Rectal smooth muscle tissue (tissue), 1 donor: ENCODE measurements around the gene ISL1.

Experiments
- H3K27ac ChIP-seq: one replicate; pipeline ENCODE4 v1.7.0; 2013; ENCODE audit warnings: low read depth, low read length, inconsistent platforms
- H3K27me3 ChIP-seq: one replicate; pipeline ENCODE4 v1.7.0; 2013; ENCODE audit warnings: low read length; ENCODE audit not compliant: control insufficient read depth, insufficient read depth
- H3K36me3 ChIP-seq: one replicate; pipeline ENCODE4 v1.7.0; 2013; ENCODE audit warnings: low read length; ENCODE audit not compliant: control insufficient read depth, insufficient read depth
- H3K4me1 ChIP-seq: one replicate; pipeline ENCODE4 v1.7.0; 2013; ENCODE audit warnings: low read length; ENCODE audit not compliant: control insufficient read depth, insufficient read depth
- H3K4me3 ChIP-seq: one replicate; pipeline ENCODE4 v1.7.0; 2013; ENCODE audit warnings: low read length
- H3K9ac ChIP-seq: one replicate; pipeline ENCODE4 v1.7.0; 2013; ENCODE audit warnings: low read length

ISL1 gene

DNA sequence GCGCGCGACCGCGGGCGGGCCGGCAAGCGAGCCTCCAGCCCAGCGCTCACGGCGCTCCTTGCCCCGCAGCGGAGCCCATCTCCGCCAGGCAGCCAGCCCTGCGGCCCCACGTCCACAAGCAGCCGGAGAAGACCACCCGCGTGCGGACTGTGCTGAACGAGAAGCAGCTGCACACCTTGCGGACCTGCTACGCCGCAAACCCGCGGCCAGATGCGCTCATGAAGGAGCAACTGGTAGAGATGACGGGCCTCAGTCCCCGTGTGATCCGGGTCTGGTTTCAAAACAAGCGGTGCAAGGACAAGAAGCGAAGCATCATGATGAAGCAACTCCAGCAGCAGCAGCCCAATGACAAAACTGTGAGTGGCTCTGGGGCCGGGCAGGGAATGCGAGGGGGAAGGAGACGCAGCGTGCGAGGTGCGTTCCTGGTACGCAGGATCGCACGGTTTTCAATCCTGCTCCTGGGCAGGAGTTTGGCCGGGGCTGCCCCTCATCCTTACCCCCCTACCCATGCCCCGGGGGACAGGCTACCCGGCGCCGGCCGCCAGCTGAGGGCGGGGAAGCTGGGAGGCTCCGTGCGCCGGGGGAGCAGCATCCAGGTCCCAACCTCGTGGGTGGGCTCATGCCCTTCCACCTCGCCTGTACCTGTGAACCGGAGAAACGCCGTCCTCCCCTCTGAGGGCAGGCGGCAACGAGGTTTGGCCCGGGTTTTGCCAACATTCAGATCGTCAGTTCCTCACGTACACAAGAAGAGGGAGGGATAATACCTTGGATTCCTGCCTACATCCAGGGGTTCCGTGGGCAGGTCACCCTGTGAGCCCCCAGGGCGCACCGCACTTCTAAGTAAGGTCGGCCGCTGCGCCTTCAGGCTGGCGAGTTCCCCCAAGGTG, 6.6 kb downstream of the ISL1 start:
- Histone ChIP-seq H3K4me3 (peak overlapping the region; percentile 25), H3K4me1 (no peaks in the 10 kb centered on the region), H3K9ac (no peak overlapping the region), H3K27ac (no peak overlapping the region), H3K36me3 (no peaks in the 10 kb centered on the region), H3K27me3 (peaks cover 28% of the 10 kb centered on the region)

DNA sequence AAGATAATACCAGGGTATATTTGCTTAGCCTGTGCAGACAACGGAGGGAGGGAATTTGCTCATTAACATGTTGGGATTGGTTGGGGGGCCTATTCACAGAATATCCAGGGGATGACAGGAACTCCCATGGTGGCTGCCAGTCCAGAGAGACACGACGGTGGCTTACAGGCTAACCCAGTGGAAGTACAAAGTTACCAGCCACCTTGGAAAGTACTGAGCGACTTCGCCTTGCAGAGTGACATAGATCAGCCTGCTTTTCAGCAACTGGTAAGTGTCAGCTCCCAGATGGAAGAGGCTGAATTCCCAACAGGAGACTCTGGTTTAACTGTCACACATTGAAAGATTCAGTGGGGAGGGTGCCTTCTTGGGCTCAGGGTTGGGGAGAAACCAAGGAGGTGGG, 7.9 kb downstream of the ISL1 start:
- no peaks in the 10 kb centered on the region for H3K36me3 ChIP-seq
- H3K9ac ChIP-seq = no peak overlapping the region
- peaks cover 32% of the 10 kb centered on the region for H3K27me3 ChIP-seq
- no peak overlapping the region for H3K27ac ChIP-seq
- H3K4me3 ChIP-seq = no peak overlapping the region
- H3K4me1 ChIP-seq = no peaks in the 10 kb centered on the region

DNA sequence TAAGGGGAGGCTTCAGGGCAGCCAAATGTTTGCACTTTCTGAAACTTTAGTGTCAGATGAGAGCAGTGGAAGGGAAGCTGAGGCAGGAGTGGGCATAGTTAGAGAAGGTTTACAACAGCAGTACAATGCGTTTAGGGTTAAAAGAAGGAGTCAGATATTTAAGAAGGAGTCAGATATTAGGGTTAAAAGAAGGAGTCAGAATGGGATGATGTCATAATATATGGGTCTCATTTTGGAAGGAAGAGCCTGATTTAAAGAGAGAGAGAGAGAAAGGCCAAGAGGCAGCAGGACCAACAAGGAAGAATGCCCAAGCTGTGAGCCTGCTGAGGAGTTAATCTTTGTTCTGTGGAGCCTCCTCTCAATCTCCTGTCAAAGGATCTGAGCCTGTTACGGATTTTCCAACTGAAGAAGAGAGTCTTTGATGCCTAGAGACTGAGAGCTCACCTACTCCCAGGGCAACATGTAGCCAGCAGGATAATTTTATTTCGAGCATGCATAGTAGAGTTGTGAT, 9.5 kb downstream of the ISL1 start:
- no peak overlapping the region for H3K4me3 ChIP-seq
- H3K9ac ChIP-seq = no peak overlapping the region
- H3K4me1 ChIP-seq = no peaks in the 10 kb centered on the region
- no peak overlapping the region for H3K27ac ChIP-seq
- H3K27me3 ChIP-seq = peaks cover 25% of the 10 kb centered on the region
- H3K36me3 ChIP-seq = no peaks in the 10 kb centered on the region

DNA sequence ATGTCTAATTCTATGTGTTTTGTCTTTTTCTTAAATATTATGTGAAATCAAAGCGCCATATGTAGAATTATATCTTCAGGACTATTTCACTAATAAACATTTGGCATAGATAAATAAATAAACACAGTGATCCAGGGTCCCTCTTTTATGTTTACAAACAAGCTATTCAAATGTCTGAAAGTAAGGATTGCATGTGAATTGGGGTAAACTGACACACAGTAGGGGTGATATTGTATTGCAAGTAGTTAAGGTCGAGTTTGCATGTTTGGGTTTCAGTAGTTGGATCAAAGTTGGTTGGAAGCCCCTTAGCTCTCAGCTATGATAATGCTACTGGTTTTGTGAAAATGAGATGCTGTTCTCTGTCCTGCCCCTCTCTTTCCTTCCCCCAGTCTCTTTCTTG, 11.4 kb downstream of the ISL1 start:
- H3K36me3 ChIP-seq = no peaks in the 10 kb centered on the region
- peaks cover 16% of the 10 kb centered on the region for H3K27me3 ChIP-seq
- H3K4me1 ChIP-seq = no peaks in the 10 kb centered on the region
- no peak overlapping the region for H3K4me3 ChIP-seq
- H3K27ac ChIP-seq = no peak overlapping the region
- H3K9ac ChIP-seq = no peak overlapping the region

DNA sequence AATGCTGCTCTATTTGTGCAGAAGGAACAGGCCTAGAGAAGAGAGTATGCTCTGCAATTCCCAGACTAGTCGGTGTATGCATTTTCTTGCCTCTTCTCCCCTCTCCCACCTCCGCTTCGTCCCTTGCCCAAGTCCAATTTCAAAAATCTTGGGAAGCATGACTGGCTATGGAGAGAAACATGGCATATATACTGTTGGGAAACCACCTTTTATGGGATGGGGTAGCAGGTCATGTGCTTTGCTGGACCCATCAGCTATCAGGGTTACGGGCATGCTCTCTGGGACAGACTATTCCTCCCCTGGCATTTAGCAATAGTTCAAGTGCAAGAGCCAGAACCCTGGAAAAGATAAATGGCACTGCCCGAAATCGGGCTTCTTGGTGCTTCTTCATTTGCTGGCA, 12.0 kb downstream of the ISL1 start:
- Histone ChIP-seq H3K4me1 (no peaks in the 10 kb centered on the region), H3K27ac (no peak overlapping the region), H3K27me3 (peaks cover 10% of the 10 kb centered on the region), H3K36me3 (no peaks in the 10 kb centered on the region), H3K9ac (no peak overlapping the region), H3K4me3 (no peak overlapping the region)

DNA sequence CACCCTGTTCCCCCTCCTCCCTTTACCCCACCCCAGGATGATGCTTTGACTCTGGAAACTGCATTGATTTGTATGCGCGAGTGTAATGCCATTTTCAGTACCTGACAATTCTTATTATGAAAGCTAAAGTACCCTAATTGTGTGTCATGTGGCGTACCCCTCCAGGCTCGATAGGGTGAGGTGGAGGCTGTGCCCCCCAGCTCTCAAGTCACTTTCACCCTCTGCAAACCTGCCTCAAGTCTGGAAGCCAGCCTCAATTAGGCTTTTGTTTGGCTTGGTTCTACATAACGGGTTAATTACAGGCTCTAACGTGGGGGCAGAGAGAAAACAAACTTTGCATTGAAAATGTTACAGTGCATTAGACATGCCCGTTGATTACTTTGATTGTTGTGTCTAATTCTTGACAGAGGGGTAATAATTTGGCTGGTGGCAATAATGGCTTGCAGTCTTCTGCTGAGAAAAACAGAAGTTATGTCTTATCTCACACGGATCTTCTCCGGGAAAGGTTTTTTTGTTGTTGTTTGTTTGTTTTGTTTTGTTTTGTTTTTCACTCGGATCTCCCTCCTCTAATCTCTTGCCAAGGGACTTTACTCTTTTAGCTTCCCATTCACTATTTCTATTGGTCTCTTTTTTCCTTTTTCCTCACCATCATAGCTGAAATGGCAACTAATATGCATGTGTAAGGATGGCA, 12.6 kb downstream of the ISL1 start:
- Histone ChIP-seq H3K27me3 (peaks cover 9% of the 10 kb centered on the region), H3K4me1 (no peaks in the 10 kb centered on the region), H3K36me3 (no peaks in the 10 kb centered on the region), H3K27ac (no peak overlapping the region), H3K9ac (no peak overlapping the region), H3K4me3 (no peak overlapping the region)

DNA sequence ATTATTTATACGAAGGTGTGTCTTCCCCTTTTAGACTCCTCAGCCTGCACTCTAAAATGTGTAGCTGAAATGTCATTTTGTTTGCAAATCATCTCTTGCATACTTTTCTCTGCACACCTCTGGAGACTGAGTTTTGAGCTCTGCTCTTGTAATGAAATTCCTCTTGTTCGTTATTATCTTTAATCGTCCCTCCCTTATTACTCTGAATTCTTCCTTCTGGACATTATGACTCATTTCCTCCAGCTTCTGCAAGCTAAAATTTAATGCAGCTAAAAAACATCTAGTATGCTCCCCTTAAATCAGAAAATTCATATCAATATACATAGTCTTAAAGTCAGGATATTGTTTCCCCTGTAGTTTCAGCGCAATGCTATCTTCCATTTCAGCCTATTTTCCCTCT, 13.5 kb downstream of the ISL1 start:
- no peak overlapping the region for H3K4me3 ChIP-seq
- no peak overlapping the region for H3K27ac ChIP-seq
- H3K4me1 ChIP-seq = no peaks in the 10 kb centered on the region
- peaks cover 9% of the 10 kb centered on the region for H3K27me3 ChIP-seq
- H3K9ac ChIP-seq = no peak overlapping the region
- no peaks in the 10 kb centered on the region for H3K36me3 ChIP-seq

DNA sequence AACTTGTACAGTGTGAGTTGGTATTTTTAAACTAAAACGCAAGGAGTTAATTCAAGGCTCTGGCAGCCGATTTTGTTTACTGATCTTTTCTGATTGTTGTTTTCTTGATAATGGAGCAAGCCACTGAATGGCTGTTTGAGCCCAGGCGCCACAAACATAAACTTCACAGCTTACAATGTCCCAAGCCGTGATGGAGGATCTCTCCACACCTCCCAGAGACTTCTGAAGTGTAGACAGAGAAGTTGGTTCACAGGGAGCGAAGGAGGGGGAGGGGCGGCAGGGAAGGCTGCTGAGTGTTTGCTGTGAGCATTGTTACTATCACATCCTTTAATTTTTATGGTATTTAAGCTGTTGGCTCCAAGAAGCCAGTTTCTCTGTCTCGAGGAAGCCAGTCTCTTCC, 14.7 kb downstream of the ISL1 start:
- Histone ChIP-seq H3K27me3 (peaks cover 9% of the 10 kb centered on the region), H3K27ac (no peak overlapping the region), H3K4me1 (no peaks in the 10 kb centered on the region), H3K9ac (no peak overlapping the region), H3K36me3 (no peaks in the 10 kb centered on the region), H3K4me3 (no peak overlapping the region)

DNA sequence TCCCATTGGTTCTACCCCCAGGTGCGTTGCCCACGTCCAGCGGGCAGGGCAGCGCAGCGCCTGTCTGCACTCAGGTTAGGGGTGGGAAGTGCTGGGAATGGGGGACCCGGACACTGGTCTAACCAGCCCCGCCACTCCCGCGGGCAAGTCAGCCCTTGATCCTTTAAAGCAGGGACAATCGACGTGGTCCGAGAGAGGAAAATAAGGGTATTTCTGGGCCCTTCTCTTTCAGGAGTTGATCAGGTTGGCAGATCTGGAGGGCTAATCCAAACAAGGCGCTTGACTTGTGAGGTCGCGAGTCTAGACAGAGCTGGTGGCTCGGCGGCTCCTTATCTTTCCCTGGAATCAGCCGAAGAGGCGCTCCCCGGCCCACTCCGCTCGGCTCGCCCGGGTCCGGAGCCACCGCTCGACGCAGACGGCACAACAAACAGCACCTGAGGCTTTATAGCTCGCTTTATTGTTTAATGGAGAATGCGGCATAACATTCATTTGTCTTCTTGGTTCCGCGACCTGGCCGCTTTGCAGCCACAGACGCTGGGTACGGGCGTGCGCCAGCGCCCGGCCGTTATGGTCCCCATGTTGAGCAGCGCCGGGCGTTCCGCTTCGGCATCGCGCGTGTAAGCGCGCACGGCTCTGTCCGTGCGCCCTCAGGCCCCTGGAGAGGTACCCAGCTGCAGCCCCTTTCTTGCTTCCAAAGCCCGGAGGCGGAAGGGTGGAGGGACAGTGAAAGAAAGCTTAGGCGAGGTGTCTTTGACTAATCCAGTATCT, 15.8 kb downstream of the ISL1 start:
- H3K4me3 ChIP-seq = no peak overlapping the region
- peaks cover 9% of the 10 kb centered on the region for H3K27me3 ChIP-seq
- H3K27ac ChIP-seq = no peak overlapping the region
- H3K36me3 ChIP-seq = no peaks in the 10 kb centered on the region
- no peak overlapping the region for H3K9ac ChIP-seq
- H3K4me1 ChIP-seq = no peaks in the 10 kb centered on the region

DNA sequence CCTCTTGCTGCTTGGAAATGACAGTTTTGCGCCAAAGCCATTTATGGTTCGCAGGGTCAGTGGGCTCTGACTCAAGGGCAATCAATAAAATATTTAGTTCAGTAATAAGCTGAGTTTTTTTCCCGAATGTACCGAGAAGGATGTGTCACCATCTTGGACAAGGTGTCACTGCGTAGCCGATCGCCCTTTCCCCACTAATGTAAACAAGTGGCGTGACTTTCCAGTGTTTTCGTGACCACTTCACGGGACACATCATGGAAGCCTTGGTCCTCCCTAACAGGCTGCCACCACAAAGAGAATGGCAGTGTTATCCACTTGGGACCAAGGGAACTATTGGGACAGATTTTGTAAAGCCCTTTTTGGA, 16.4 kb downstream of the ISL1 start:
- Histone ChIP-seq H3K27ac (no peak overlapping the region), H3K4me3 (no peak overlapping the region), H3K4me1 (no peaks in the 10 kb centered on the region), H3K9ac (no peak overlapping the region), H3K36me3 (no peaks in the 10 kb centered on the region), H3K27me3 (peaks cover 9% of the 10 kb centered on the region)

DNA sequence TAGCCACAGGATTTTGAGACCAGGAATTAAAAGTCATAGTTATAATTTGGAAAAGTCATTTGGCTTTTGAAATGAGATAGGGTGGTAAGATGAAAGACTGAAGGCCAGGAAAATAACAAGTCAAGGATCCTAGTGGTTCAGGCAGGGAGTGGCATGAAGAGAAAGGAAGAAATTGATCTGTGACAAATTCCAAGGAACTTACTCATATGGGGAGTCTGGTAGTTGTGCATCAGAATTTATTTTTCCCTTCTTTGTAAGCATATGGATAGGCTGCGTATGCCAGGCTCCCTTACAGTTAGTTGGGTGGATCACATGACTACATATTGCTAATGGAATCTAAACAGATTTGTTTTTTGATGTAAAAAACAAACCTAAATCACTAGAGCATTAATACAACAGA, 21.0 kb downstream of the ISL1 start:
- Histone ChIP-seq H3K4me3 (no peak overlapping the region), H3K36me3 (no peaks in the 10 kb centered on the region), H3K27me3 (no peaks in the 10 kb centered on the region), H3K27ac (no peak overlapping the region), H3K9ac (no peak overlapping the region), H3K4me1 (no peaks in the 10 kb centered on the region)

DNA sequence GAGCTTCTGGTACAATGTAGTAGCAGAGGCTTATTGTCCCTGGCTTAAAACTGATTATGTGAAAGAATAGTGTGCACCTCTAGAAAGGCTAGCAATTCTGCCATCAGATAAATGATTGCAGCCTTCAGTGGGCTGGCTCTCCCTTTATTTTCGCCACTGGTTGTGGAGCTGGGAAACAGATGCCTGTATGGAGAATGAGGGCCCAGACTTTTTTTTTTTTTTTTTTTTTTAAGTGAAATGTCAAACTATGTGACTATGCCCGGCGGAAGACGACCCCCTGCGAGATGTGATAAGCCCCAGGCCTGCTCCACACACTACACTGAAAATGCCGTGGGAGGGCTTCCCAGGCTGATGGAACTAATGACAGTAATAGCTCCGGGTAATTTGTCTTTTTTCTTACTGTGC, 28.7 kb downstream of the ISL1 start:
- Histone ChIP-seq H3K9ac (no peak overlapping the region), H3K4me3 (no peak overlapping the region), H3K27me3 (no peaks in the 10 kb centered on the region), H3K27ac (no peak overlapping the region), H3K36me3 (no peaks in the 10 kb centered on the region), H3K4me1 (no peaks in the 10 kb centered on the region)
